ENCODE data around the gene CMTM6. TPM values are rescaled to one million over a fixed set of nuclear protein-coding genes. Genes with fewer than 3 reads are reported as not detected.

CMTM6 gene
- total and polyA plus RNA-seq, 12 donors: 8.5 to 23.8 (median 11.0) TPM

DNA sequence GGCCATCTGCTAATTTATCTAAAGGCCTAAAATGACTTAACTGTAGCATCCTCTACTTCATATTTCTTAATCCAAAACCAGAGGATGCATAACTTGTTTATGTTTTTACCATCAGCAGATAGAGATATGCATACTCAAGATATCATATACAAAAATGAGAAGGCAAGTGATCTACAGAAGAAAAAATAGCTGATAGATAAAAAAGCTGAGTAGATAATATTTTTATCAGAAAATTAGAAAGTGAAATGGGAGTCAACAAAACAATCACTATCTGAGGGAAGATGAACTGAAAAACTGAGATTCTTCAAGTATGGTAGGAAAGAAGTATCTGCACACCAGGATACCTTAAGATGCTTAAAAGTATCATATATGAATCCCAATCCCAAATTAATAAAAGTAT is 42.7 kb upstream of the CMTM6 start:
- ATAC-seq (no peak), DNase-seq (no peak)
- Histone ChIP-seq H3K9me3 (no peaks in the 10 kb centered on the region), H3K36me3 (peaks cover 0 to 40% (median 2%) of the 10 kb centered on the region in 9 donors), H3K4me1 (peaks cover 0 to 23% (median 9%) of the 10 kb centered on the region in 9 donors), H3K4me3 (no peak overlapping the region), H3K27ac (no peak overlapping the region), H3K27me3 (no peaks in the 10 kb centered on the region)
- TF ChIP-seq, protein P1, sequence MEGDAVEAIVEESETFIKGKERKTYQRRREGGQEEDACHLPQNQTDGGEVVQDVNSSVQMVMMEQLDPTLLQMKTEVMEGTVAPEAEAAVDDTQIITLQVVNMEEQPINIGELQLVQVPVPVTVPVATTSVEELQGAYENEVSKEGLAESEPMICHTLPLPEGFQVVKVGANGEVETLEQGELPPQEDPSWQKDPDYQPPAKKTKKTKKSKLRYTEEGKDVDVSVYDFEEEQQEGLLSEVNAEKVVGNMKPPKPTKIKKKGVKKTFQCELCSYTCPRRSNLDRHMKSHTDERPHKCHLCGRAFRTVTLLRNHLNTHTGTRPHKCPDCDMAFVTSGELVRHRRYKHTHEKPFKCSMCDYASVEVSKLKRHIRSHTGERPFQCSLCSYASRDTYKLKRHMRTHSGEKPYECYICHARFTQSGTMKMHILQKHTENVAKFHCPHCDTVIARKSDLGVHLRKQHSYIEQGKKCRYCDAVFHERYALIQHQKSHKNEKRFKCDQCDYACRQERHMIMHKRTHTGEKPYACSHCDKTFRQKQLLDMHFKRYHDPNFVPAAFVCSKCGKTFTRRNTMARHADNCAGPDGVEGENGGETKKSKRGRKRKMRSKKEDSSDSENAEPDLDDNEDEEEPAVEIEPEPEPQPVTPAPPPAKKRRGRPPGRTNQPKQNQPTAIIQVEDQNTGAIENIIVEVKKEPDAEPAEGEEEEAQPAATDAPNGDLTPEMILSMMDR (IDR thresholded peaks at IDR 0.05): no peak
- intact Hi-C loops (cut with DNase I): no loop called here

DNA sequence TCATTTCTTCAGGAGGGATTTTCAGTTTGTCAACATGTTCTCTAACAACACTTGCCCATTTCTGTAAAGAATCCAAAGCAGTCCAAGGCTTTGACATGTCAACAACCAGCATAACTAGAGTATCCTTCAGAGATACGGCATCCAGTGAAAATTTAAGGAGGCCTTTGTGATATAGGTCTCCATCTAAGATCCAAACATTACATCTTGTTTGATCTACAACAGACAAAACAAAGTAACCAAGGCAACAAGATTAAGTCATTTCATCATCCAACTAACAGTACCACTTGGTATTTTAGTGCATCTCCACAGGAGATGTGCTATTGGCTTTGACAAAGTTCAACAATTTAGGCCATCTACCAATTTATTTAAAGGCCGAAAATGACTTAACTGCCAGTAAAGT is 42.2 kb upstream of the CMTM6 start:
- WGBS, 2 donors: 61 to 71% methylated on average over 2 of the region's 2 CpGs
- Histone ChIP-seq H3K4me3 (no peak overlapping the region), H3K36me3 (peaks cover 0 to 44% (median 7%) of the 10 kb centered on the region in 9 donors), H3K27me3 (no peaks in the 10 kb centered on the region), H3K4me1 (peaks cover 0 to 23% (median 9%) of the 10 kb centered on the region in 9 donors), H3K9me3 (no peaks in the 10 kb centered on the region), H3K27ac (no peak overlapping the region)
- ATAC-seq (no peak), DNase-seq (no peak)
- intact Hi-C loops (cut with DNase I): no loop called here
- TF ChIP-seq, protein P1 (IDR thresholded peaks at IDR 0.05): no peak

DNA sequence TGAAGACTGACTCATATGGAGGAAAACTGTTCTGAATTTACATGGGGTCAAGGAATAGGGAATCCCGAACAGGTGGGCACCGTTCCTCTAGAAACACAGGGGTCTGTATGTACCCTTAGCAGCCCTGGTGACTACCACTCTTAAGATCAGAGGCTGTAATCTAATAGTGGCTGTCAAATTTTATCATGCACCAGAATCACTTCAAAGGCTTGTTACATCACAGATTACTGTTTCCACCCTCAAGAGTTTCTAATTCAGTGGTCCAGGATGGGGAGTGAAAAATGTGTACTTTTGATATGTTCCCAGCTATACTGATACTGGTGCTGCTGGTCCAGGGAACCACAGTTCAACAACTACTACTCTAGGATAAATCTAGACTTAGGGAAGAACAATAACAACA is 40.2 kb upstream of the CMTM6 start:
- 97 to 99% methylated on average over 2 of the region's 2 CpGs for WGBS, 2 donors
- ATAC-seq: no peak

DNA sequence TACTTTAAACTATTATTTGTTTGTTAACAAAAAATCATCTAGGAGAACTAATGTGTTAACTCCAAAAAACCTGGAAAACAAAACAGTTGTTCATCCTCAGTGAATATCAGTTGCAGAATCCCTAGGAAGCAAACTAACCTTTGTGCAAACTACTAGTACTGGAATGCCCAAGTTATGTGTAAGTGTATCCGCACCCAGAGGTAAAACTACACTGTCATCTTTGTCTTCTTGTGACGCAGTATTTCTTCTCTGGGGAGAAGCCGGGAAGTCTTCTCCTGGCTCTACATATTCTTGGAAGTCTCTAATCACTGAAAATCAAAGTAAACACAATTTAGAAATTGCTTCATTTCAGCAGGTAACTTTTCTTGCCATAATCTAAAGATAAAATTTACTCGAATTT is 38.2 kb upstream of the CMTM6 start:
- Histone ChIP-seq H3K4me1 (peaks cover 0 to 13% (median 7%) of the 10 kb centered on the region in 9 donors), H3K4me3 (no peak overlapping the region), H3K27me3 (no peaks in the 10 kb centered on the region), H3K27ac (no peak overlapping the region), H3K9me3 (no peaks in the 10 kb centered on the region), H3K36me3 (peaks cover 0 to 76% (median 9%) of the 10 kb centered on the region in 9 donors)
- 95% methylated on average over 4 of the region's 4 CpGs for WGBS, 2 donors
- TF ChIP-seq, protein P1 (IDR thresholded peaks at IDR 0.05): no peak
- intact Hi-C loops (cut with DNase I): no loop called here
- no peak for DNase-seq
- ATAC-seq: no peak

More for the DNA sequence above, 40.2 kb upstream of the CMTM6 start:
- Histone ChIP-seq H3K27ac (no peak overlapping the region), H3K27me3 (no peaks in the 10 kb centered on the region), H3K36me3 (peaks cover 0 to 62% (median 9%) of the 10 kb centered on the region in 9 donors), H3K9me3 (no peaks in the 10 kb centered on the region), H3K4me3 (no peak overlapping the region), H3K4me1 (peaks cover 0 to 19% (median 9%) of the 10 kb centered on the region in 9 donors)
- TF ChIP-seq, protein P1 (IDR thresholded peaks at IDR 0.05): no peak
- no peak for DNase-seq
- intact Hi-C loops (cut with DNase I): no loop called here

Measured in heart right ventricle (tissue), 16 donors.